ENCODE measurements around the gene GRWD1. TPM values are rescaled to one million over a fixed set of nuclear protein-coding genes. Genes with fewer than 3 reads are reported as not detected.

Gene GRWD1
- total RNA-seq, result 45.8 and 52.1 TPM in 2 replicates

GRCh38 chr19:48445606-48446481, at the start of gene GRWD1:
Gene GRWD1 (plus strand): TSS chr19:48445983. CDS start chr19:48446006, 23 bp downstream.
- intact Hi-C loops (cut with micrococcal nuclease), result loop anchor here (1.0 to 2.0 kb wide), 12 partner anchors 23 to 173 kb away; partner anchors contain the start of genes CYTH2, KDELR1, RPL18 and SPHK2

GRCh38 chr19:48396016-48396823, 49.6 kb upstream of the GRWD1 start:
- intact Hi-C loops (cut with micrococcal nuclease), result no loop called here

- intact Hi-C loops (cut with micrococcal nuclease), result no loop called here
These were observed 49.0 kb upstream of the GRWD1 start for GRCh38 chr19:48396824-48397176.

DNA sequence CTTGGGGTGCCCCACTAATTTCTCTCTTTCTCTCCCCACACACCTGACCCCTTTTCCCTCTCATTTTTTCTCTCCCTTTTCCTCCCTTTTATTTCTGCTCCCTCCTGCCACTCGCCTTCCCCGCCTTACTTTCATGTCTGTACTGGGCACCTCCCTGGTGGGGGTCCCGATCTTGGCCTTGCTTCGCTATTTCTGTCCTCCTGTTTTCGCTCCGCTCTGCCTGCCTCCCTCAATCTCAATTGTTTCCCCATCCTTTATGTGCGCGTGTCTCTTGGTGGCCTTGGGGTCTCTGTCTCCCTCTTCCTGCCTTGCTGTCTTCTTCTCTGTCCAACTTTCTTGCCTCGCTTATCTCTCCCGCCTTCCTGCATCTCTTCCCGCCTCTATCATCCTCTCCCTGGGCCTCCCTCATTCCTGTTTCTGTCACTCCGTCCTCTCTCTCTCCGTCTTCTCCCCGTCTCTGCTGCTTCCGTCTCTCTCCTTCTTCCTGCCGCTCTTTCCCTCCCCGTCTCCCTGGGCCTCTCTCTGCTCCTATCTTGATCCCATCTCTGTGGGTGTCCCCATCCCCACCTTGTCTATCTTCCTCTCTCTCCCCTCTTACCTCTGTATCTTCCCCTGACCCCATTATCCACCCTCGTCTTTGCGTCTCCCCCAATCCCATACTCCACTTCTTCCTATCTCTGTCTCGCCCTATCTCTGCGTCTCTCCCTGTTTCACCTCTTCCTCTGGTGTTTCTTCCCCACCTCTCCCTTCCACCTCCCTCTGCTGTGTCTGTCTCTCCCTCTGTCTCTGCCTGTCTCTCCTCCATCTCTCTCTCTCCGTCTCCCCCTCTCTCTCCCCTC, 48.3 kb upstream of the GRWD1 start:
- intact Hi-C loops (cut with micrococcal nuclease), result loop anchor here (1.0 to 2.0 kb wide), 5 partner anchors 33 to 96 kb away; partner anchors contain the start of genes CYTH2 and SYNGR4

- intact Hi-C loops (cut with micrococcal nuclease), result loop anchor here (1.0 to 2.0 kb wide), 5 partner anchors 34 to 95 kb away; partner anchors contain the start of genes CYTH2 and SYNGR4
These were observed 47.7 kb upstream of the GRWD1 start for GRCh38 chr19:48398102-48398374.

DNA sequence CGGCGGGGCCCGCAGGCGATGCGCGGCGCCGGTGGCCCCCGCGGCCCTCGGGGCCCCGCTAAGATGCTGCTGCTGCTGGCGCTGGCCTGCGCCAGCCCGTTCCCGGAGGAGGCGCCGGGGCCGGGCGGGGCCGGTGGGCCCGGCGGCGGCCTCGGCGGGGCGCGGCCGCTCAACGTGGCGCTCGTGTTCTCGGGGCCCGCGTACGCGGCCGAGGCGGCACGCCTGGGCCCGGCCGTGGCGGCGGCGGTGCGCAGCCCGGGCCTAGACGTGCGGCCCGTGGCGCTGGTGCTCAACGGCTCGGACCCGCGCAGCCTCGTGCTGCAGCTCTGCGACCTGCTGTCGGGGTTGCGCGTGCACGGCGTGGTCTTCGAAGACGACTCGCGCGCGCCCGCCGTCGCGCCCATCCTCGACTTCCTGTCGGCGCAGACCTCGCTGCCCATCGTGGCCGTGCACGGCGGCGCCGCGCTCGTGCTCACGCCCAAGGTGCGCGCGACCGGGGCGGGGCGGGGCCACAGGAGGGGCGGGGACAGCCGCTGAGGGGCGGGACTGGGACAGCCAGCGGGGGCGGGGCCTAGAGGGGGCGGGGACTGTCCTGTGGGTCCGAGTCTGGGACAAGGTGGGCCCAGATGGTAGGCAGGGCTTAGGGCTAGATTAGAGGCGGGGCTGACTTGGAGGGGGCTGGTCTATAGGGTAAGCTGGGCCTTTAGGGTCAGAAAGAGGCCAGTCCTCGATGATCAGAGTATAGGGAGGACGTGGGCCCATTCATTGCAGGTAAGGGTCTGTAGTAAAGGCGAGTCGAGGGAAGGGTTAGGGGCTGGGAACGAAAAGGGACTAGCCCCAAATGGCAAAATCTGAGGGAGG, 47.2 kb upstream of the GRWD1 start:
- intact Hi-C loops (cut with micrococcal nuclease), result loop anchor here (1.0 to 2.0 kb wide), 8 partner anchors 7 to 95 kb away; partner anchors contain the start of genes CYTH2, GRWD1, KDELR1 and SYNGR4

- intact Hi-C loops (cut with micrococcal nuclease), result no loop called here
These were observed 45.6 kb upstream of the GRWD1 start for GRCh38 chr19:48400018-48400742.

GRCh38 chr19:48401287-48401686, 44.5 kb upstream of the GRWD1 start:
- intact Hi-C loops (cut with micrococcal nuclease), result no loop called here

GRCh38 chr19:48403606-48404005, 42.2 kb upstream of the GRWD1 start:
- intact Hi-C loops (cut with micrococcal nuclease), result loop anchor here (1.0 kb wide), 4 partner anchors 12 to 42 kb away; partner anchors contain the start of genes GRWD1 and SYNGR4

DNA sequence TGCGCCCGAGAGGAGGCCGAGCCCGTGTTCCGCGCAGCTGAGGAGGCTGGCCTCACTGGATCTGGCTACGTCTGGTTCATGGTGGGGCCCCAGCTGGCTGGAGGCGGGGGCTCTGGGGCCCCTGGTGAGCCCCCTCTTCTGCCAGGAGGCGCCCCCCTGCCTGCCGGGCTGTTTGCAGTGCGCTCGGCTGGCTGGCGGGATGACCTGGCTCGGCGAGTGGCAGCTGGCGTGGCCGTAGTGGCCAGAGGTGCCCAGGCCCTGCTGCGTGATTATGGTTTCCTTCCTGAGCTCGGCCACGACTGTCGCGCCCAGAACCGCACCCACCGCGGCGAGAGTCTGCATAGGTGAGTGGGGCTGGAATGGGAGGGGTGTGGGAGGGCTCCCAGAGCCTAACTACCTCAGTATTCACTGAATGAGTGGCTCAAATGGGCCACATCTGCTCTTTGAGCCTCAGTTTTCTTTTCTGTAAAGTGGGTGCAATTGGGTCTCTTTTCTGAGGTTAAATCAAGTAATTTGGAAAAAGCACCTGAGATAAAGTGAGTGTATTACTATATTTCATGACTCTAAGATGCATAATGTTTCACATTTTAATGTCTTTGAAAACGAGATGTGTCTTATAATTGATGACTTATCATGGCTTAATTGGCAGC, 40.6 kb upstream of the GRWD1 start:
- intact Hi-C loops (cut with micrococcal nuclease), result no loop called here

GRCh38 chr19:48405850-48406249, 39.9 kb upstream of the GRWD1 start:
- intact Hi-C loops (cut with micrococcal nuclease), result no loop called here

DNA sequence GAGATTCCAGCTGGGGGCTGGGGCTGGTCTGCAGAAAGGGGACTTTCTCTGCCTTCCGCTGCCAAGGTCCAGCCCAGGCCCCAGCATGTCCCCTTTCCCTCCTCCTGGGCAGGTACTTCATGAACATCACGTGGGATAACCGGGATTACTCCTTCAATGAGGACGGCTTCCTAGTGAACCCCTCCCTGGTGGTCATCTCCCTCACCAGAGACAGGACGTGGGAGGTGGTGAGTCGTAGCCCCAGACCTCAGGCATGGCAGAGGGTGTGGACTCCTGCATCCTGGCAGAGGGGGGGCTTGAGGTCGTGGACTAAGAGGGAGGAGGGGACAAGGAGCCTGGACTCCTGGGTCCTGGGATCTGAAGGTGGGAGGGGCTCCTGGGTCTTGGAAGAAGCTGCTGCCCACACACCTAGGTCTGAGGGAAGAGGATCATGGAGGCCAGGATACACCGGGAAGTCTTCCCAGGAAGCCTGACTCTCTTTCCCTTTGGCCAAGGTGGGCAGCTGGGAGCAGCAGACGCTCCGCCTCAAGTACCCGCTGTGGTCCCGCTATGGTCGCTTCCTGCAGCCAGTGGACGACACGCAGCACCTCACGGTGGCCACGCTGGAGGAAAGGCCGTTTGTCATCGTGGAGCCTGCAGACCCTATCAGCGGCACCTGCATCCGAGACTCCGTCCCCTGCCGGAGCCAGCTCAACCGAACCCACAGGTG, 31.8 kb upstream of the GRWD1 start:
- intact Hi-C loops (cut with micrococcal nuclease), result loop anchor here (10.0 kb wide), 1 partner anchor 311 kb away; no protein-coding TSS in a partner anchor

GRCh38 chr19:48415395-48415794, 30.4 kb upstream of the GRWD1 start:
- intact Hi-C loops (cut with micrococcal nuclease), result loop anchor here (1.0 to 10.0 kb wide), 9 partner anchors 12 to 309 kb away; partner anchors contain the start of genes CYTH2, GRWD1, KDELR1 and SYNGR4

GRCh38 chr19:48415806-48416221, 30.0 kb upstream of the GRWD1 start:
- intact Hi-C loops (cut with micrococcal nuclease), result loop anchor here (1.0 to 10.0 kb wide), 9 partner anchors 13 to 309 kb away; partner anchors contain the start of genes CYTH2, GRWD1, KDELR1 and SYNGR4

DNA sequence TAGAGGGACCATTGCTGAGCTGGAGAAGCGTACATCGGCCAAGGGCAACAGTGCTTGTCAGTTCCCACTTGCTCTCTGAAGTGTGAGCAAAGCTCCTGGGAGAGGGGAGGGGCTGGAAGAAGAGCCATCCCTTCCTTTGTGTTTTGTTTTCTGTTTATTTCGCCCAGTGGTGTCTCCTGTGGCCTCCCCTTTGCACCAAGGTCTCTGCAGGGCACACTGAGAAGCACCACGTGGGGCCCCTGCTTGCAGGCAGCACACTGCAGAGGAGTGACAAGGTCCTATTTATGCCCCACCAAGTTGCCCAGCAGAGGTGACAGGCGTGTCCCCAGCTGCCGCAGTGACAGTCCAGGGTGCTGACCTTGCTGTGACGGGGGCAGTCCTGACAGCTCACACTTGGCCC, 28.4 kb upstream of the GRWD1 start:
- intact Hi-C loops (cut with micrococcal nuclease), result loop anchor here (10.0 kb wide), 1 partner anchor 307 kb away; no protein-coding TSS in a partner anchor

DNA sequence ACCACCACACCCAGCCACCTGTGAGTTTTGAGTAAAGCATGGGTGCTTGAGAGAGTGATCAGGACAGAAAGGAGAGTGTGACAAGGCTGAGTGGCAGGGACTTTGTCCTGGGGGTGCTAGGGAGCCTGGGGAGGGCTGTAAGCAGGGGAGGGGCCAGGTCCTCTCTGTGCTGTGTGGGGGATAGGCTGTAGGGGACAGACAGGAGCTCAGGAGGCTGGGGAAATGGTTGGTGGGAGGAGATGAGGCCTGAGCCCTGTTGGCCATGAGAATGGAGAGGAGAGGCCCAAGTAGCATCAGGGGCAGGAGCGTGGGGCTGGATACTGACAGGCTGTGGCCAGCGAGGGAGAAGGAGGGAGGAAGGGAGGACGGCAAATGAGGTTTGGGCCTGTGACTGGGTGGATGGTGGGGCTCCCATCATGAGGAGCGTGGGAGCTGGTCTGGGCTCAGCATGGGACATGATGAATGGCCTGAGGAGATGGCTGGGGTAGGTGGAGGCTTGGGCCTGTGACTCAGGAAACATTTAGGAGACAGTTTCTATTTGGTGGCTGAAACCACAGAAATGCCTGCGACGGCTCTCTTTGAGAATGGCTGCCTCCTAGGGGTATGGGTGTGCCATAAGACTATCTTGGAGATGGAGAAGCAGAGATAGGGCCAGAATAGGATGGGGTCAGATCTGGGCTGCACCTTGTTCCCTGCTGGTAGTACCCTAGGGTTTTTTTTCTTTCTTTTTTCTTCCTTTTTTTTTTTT, 27.3 kb upstream of the GRWD1 start:
- intact Hi-C loops (cut with micrococcal nuclease), result loop anchor here (1.0 to 10.0 kb wide), 5 partner anchors 15 to 306 kb away; partner anchors contain the start of genes GRWD1 and SYNGR4
